Measurements from ENCODE around the gene WDR54.

DNA sequence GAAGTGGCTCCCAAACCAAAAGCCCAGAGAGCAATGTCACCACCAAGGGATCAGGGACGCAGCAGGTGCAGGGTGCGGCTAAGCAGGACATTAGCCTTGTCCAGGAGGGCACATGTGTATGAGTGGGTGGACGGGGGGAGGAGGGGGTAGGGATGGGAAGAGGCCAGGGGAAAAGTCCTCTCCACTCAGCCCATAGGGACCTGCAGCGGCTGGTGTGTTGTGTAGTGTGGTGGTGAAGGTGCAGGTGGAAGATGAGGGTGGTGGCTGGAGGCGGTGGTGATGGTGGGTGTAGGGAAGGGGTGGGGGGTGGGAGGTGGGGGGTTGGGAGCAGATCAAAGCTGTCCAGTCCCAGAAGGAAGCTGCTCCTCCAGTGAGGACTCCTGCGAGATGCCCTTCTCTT lies 3.8 kb upstream of the WDR54 start:
- TF ChIP-seq, protein P1, sequence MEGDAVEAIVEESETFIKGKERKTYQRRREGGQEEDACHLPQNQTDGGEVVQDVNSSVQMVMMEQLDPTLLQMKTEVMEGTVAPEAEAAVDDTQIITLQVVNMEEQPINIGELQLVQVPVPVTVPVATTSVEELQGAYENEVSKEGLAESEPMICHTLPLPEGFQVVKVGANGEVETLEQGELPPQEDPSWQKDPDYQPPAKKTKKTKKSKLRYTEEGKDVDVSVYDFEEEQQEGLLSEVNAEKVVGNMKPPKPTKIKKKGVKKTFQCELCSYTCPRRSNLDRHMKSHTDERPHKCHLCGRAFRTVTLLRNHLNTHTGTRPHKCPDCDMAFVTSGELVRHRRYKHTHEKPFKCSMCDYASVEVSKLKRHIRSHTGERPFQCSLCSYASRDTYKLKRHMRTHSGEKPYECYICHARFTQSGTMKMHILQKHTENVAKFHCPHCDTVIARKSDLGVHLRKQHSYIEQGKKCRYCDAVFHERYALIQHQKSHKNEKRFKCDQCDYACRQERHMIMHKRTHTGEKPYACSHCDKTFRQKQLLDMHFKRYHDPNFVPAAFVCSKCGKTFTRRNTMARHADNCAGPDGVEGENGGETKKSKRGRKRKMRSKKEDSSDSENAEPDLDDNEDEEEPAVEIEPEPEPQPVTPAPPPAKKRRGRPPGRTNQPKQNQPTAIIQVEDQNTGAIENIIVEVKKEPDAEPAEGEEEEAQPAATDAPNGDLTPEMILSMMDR (optimal IDR thresholded peaks at IDR 0.05 in 1 of 3, IDR thresholded peaks at IDR 0.05 in 1 of 3, conservative IDR thresholded peaks at IDR 0.05 in 1 of 3; ENCODE audit: extremely low read depth in 1 of 3, insufficient read depth in 2 of 3, low read length in 3 of 3), result no peak
- no peak for TF ChIP-seq EZH2 (IDR thresholded peaks at IDR 0.05; ENCODE audit: low read length)
